ENCODE results near the gene MYO5C.
A peak's percentile ranks its signal among the peaks of the same experiment; 100 is the strongest.

Gene MYO5C

GRCh38 chr15:52183562-52184173, 111.9 kb downstream of the MYO5C start:
- TF ChIP-seq, protein P1, sequence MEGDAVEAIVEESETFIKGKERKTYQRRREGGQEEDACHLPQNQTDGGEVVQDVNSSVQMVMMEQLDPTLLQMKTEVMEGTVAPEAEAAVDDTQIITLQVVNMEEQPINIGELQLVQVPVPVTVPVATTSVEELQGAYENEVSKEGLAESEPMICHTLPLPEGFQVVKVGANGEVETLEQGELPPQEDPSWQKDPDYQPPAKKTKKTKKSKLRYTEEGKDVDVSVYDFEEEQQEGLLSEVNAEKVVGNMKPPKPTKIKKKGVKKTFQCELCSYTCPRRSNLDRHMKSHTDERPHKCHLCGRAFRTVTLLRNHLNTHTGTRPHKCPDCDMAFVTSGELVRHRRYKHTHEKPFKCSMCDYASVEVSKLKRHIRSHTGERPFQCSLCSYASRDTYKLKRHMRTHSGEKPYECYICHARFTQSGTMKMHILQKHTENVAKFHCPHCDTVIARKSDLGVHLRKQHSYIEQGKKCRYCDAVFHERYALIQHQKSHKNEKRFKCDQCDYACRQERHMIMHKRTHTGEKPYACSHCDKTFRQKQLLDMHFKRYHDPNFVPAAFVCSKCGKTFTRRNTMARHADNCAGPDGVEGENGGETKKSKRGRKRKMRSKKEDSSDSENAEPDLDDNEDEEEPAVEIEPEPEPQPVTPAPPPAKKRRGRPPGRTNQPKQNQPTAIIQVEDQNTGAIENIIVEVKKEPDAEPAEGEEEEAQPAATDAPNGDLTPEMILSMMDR (conservative IDR thresholded peaks at IDR 0.05; ENCODE audit: low read length) = peak; percentile 82
- peak; percentile 36 for DNase-seq (ENCODE audit: low read depth)
- no peak overlapping the region for H3K4me3 ChIP-seq (ENCODE audit: low read length)

GRCh38 chr15:52181938-52182780, 113.4 kb downstream of the MYO5C start:
- no peak overlapping the region for H3K4me3 ChIP-seq (ENCODE audit: low read length)
- TF ChIP-seq, protein P1 (conservative IDR thresholded peaks at IDR 0.05; ENCODE audit: low read length) = no peak
- no peak for DNase-seq (ENCODE audit: low read depth)

DNA sequence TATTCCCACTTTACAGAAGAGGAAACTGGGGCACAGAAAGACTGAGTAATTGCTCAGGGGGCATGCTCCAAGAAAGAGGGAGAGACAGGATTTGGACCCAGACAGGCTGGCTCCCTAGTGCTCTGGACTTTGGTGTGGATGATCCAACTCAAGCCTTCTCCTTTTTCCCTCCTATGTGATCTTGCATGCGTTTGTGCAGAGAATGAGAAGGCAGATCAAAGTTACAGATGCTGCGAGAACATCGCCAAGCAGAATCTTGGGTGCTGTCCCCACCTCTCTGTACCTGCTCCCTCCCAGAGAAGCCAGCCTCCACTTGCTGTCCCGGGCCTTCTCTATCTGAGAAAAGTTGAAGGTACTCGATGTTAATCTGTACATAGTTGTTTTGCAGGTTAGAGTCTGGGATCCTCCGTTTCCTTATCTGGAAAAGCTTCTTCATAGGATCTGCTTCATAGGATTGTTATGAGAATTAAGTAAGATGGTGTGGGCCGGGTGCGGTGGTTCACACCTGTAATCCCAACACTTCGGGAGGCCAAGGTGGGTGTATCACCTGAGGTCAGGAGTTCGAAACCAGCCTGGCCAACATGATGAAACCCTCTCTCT, 114.7 kb downstream of the MYO5C start:
- TF ChIP-seq, protein P1 (conservative IDR thresholded peaks at IDR 0.05; ENCODE audit: low read length) = no peak
- no peak for DNase-seq (ENCODE audit: low read depth)
- no peak overlapping the region; the same call in 1 of the 2 replicates for H3K4me3 ChIP-seq (ENCODE audit: low read length)

DNA sequence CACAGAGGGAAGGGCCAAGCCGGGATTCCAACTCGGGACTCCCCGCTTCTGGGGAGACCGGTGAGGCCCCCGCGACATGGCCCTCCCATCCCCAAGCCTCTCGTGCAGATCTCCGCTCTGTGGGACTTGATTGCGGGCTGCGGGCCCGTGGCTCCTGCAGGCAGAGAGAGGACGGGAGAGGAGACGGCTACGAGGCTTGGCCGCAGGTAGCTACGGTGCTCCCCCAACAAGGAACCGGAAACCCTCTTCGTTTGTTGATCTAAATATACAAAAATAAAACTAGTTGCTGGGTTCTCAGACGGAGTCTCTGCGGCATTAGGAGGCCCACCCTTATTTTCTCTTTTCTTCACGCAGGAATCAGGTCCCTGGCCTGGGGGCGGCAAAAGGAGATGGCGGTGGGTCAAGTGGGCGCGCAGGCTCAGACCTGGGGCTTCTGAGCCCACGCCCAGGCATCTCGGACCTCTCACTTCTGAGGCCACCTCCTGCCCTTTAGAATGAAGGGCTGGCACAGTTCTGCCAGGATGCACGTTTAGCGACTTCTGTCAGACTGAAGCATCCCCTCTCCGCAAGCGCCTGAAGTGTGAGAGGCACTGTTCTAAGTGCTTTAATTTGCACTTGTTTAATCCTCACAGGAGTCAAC, 115.3 kb downstream of the MYO5C start:
- TF ChIP-seq, protein P1 (conservative IDR thresholded peaks at IDR 0.05; ENCODE audit: low read length) = no peak
- peak overlapping the region; percentile 87 for H3K4me3 ChIP-seq (ENCODE audit: low read length)
- no peak for DNase-seq (ENCODE audit: low read depth)

DNA sequence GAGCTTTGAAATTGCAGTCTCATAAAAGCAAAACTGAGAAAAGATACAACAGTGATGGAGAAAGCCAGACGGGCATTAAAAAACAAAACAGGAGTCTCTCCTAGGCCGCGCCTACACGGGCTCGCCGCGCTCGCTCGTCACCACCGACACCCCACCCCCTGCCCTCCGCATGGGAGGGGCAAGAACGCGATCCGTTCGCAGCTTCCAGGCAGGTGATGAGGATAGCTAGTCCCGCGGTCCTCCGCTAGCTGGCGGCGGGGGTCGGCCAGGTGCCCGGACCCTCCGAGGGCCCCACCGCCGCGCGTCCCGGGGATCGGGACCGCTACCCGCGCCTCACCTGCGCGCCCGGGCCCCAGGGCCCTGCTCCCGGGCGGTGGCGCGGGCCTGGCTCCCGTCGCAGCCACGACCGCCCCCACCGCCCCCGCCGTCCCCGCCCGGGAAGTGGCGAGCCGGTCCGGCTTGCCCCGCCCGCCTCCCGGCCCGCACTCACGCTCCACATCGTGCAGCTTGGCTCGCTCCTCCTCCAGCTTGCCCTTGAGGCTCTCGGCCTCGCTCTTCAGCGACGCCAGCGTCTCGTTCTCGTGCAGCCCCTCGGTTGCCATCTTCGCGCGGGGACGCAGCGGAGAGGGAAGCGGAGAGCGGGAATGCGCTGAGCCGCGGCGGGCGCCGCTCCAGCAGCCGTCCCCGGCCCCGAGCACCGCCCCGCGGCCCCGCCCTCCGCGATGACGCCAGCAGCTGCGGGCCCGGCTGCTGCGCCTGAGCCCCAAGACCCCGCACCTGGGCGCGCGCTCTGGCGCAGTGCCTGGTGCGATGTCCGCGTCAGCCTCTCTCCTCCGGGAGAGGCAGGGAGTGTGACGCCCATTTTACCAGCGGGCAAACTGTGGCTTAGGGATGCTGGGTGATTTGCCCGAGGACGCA, 116.1 kb downstream of the MYO5C start:
- peak overlapping the region; percentile 87 for H3K4me3 ChIP-seq (ENCODE audit: low read length)
- TF ChIP-seq, protein P1 (conservative IDR thresholded peaks at IDR 0.05; ENCODE audit: low read length) = no peak
- peak; percentile 68 for DNase-seq (ENCODE audit: low read depth)

DNA sequence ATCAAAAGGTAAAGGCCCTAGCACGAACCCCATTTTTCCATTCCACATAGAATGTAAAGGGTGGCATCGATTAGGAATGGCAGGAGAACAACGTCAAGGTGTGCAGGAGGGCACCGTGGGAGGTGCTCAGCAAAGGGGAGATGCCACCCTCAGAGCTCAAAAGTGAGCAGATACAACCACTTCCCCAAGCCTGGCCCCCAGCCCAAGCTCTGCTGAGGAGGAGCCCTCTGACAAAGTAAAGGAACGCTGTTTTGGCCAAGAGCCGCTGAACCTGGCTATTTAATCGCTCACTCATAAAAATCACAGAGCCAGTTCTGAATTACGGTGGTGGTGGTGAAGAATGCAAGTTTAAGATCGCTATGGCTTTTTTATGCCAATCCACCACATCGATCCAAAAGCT, 116.8 kb downstream of the MYO5C start:
- DNase-seq (ENCODE audit: low read depth) = no peak
- TF ChIP-seq, protein P1 (conservative IDR thresholded peaks at IDR 0.05; ENCODE audit: low read length) = no peak
- H3K4me3 ChIP-seq (ENCODE audit: low read length) = peak overlapping the region; percentile 87
